Measurements from ENCODE around the gene MSI2. TPM values are rescaled to one million over a fixed set of nuclear protein-coding genes. Genes with fewer than 3 reads are reported as not detected.
A peak's percentile ranks its signal among the peaks of the same experiment; 100 is the strongest.

Gene MSI2
- polyA plus RNA-seq, 1 of the 3 experiments (the other 2 are of a cell fraction) = 24.1 TPM

- no peak for TF ChIP-seq REST (IDR thresholded peaks at IDR 0.05; ENCODE audit: low read depth, low read length)
- TF ChIP-seq GABPA (IDR thresholded peaks at IDR 0.05; ENCODE audit: low read depth) = peak; percentile 38; the same call in 1 of the 2 replicates
- TF ChIP-seq YY1 (IDR thresholded peaks at IDR 0.05; ENCODE audit: low read depth) = no peak
Measured at GRCh38 chr17:57537524-57538410, 281.4 kb downstream of the MSI2 start (continued).

GRCh38 chr17:57538736-57539456, 282.6 kb downstream of the MSI2 start:
- H2AFZ ChIP-seq (ENCODE audit: low read depth) = no peak overlapping the region
- POLR2A ChIA-PET = interaction anchor here (0.6 to 3.7 kb wide), 22 partner anchors 9 to 561 kb away, joined by 3 to 31 read pairs (median 4); partner anchors contain the start of gene SCPEP1
- CTCF ChIA-PET = interaction anchor here (0.6 to 20.1 kb wide), 13 partner anchors 10 to 294 kb away, joined by 3 to 141 read pairs (median 7); no protein-coding TSS in a partner anchor
- TF ChIP-seq CHD2 (IDR thresholded peaks at IDR 0.05; ENCODE audit: low read length, partially characterized antibody) = peak; percentile 48
- TF ChIP-seq IRF3 (IDR thresholded peaks at IDR 0.05; ENCODE audit: low read depth, low read length) = no peak
- TF ChIP-seq TEAD4 (IDR thresholded peaks at IDR 0.05; ENCODE audit: borderline replicate concordance, insufficient read depth) = no peak
- TF ChIP-seq REST (IDR thresholded peaks at IDR 0.05; ENCODE audit: low read depth, low read length) = no peak
- peak; percentile 87 for TF ChIP-seq FOXJ3 (CRISPR knock-in tag; IDR thresholded peaks at IDR 0.05)
- no peak for TF ChIP-seq FOXM1 (IDR thresholded peaks at IDR 0.05; ENCODE audit: low read depth)
- TF ChIP-seq TCF12 (IDR thresholded peaks at IDR 0.05) = 0 out of 2 replicates have a peak, but pooled peaks have one; percentile 25
- no peak for TF ChIP-seq SMC3 (IDR thresholded peaks at IDR 0.05; ENCODE audit: low read depth, low read length)
- peak; percentile 98 for TF ChIP-seq GATA2 (CRISPR knock-in tag; IDR thresholded peaks at IDR 0.05)
- no peak for TF ChIP-seq EZH2phosphoT487 (IDR thresholded peaks at IDR 0.05; ENCODE audit: borderline replicate concordance, low read depth)
- no peak for TF ChIP-seq FOSL2 (IDR thresholded peaks at IDR 0.05; ENCODE audit: borderline replicate concordance, low read depth)
- no peak for TF ChIP-seq MEF2A (IDR thresholded peaks at IDR 0.05; ENCODE audit: borderline replicate concordance, low read depth)
- peak; percentile 63; the same call in 1 of the 2 replicates for TF ChIP-seq RFX5 (IDR thresholded peaks at IDR 0.05; ENCODE audit: low read length)
- TF ChIP-seq YY1 (IDR thresholded peaks at IDR 0.05; ENCODE audit: low read depth) = no peak
- no peak for TF ChIP-seq RXRA (IDR thresholded peaks at IDR 0.05; ENCODE audit: borderline replicate concordance, low read depth)
- no peak for TF ChIP-seq TAF1 (IDR thresholded peaks at IDR 0.05; ENCODE audit: borderline replicate concordance, low read depth, low read length)
- no peak for TF ChIP-seq GABPA (IDR thresholded peaks at IDR 0.05; ENCODE audit: low read depth)
- TF ChIP-seq USF2 (IDR thresholded peaks at IDR 0.05; ENCODE audit: borderline replicate concordance, low read depth, low read length) = no peak

More at GRCh38 chr17:57538736-57539456, 282.6 kb downstream of the MSI2 start:
- no peak overlapping the region for H3K4me3 ChIP-seq (ENCODE audit: low read depth in 2 of 2, low read length in 1 of 2)
- no peaks in the 10 kb centered on the region for H3K27me3 ChIP-seq (ENCODE audit: insufficient read depth)
- H3K36me3 ChIP-seq (replicated peaks in 1 of 2; ENCODE audit: control insufficient read depth in 1 of 2, insufficient read depth in 2 of 2, low read length in 1 of 2) = no peaks in the 10 kb centered on the region
- peaks cover 7% of the 10 kb centered on the region for H3F3A ChIP-seq (replicated peaks; ENCODE audit: insufficient read depth)
- no peaks in the 10 kb centered on the region for H3K79me2 ChIP-seq (ENCODE audit: insufficient read depth)
- H3K4me1 ChIP-seq (ENCODE audit: control insufficient read depth in 1 of 2, insufficient read depth in 2 of 2, low read depth in 1 of 2, low read length in 1 of 2) = peaks cover 51 to 96% of the 10 kb centered on the region in 2 experiments
- no peaks in the 10 kb centered on the region for H4K20me1 ChIP-seq (ENCODE audit: insufficient read depth)
- no peak overlapping the region for H3K9ac ChIP-seq
- no peaks in the 10 kb centered on the region for H3K9me3 ChIP-seq
- no peak overlapping the region; the same call in 1 of the 2 replicates for H3K4me2 ChIP-seq
- WGBS (ENCODE audit: low lambda C conversion rate) = 86% methylated on average over 11 of the region's 11 CpGs
- no peak for DNase-seq
- H3K9me2 ChIP-seq = no peaks in the 10 kb centered on the region
- H3K27ac ChIP-seq (ENCODE audit: low read depth in 2 of 2, low read length in 1 of 2) = peak overlapping the region; percentile 47 to 100; a peak in 3 of 4 replicates
